ENCODE measurements around the gene GSE1.

Gene GSE1

GRCh38 chr16:85650844-85651628, 37.9 kb downstream of the GSE1 start:
- peak; percentile 73 to 80 for DNase-seq

GRCh38 chr16:85651629-85652430, 38.7 kb downstream of the GSE1 start:
- DNase-seq, result peak; percentile 54 to 71

- DNase-seq, result peak; percentile 71 to 77
These were observed 39.5 kb downstream of the GSE1 start for GRCh38 chr16:85652431-85653221.

GRCh38 chr16:85653290-85653891, 40.3 kb downstream of the GSE1 start:
- no peak for DNase-seq

- DNase-seq, result no peak
These were observed 41.4 kb downstream of the GSE1 start for GRCh38 chr16:85654251-85655095.

- no peak for DNase-seq
These were observed 42.4 kb downstream of the GSE1 start for GRCh38 chr16:85655216-85656129.

- DNase-seq, result no peak
These were observed 43.5 kb downstream of the GSE1 start for GRCh38 chr16:85656351-85657266.

- DNase-seq, result no peak
These were observed 44.1 kb downstream of the GSE1 start for GRCh38 chr16:85657267-85657650.

- DNase-seq, result no peak
These were observed 44.9 kb downstream of the GSE1 start for GRCh38 chr16:85657996-85658395.

- DNase-seq, result no peak
These were observed 45.6 kb downstream of the GSE1 start for GRCh38 chr16:85658504-85659326.

- DNase-seq, result no peak
These were observed 46.2 kb downstream of the GSE1 start for GRCh38 chr16:85659336-85659735.

- peak; percentile 63 to 64 for DNase-seq
These were observed 46.8 kb downstream of the GSE1 start for GRCh38 chr16:85659805-85660511.

GRCh38 chr16:85660843-85661739, 48.0 kb downstream of the GSE1 start:
- no peak for DNase-seq

- DNase-seq, result no peak
These were observed 48.8 kb downstream of the GSE1 start for GRCh38 chr16:85661740-85662481.

GRCh38 chr16:85662482-85662812, 49.3 kb downstream of the GSE1 start:
- DNase-seq, result no peak

Measured in SHP77 (cell line).